Liver (tissue), 3 donors: ENCODE measurements around the gene ADA.

Source experiments
- GABPA ChIP-seq, 2 donors: IDR thresholded peaks in 1 of 2; conservative IDR thresholded peaks in 1 of 2; 2 replicates each; pipeline ENCODE4 v1.6.1; 2016; ENCODE audit warnings: antibody characterized with exemption in 2 of 2, mild to moderate bottlenecking in 1 of 2, moderate library complexity in 1 of 2
- HNF4A ChIP-seq, 2 donors: conservative IDR thresholded peaks; 2 replicates each; pipeline ENCODE4 v1.6.1; 2016; ENCODE audit warnings: antibody characterized with exemption in 2 of 2, mild to moderate bottlenecking in 2 of 2
- HNF4G ChIP-seq: IDR thresholded peaks from 2 replicates; pipeline ENCODE4 v1.6.1; 2016; ENCODE audit warnings: antibody characterized with exemption
- RAD21 ChIP-seq, 2 donors: IDR thresholded peaks; 2 replicates each; pipeline ENCODE4 v1.6.1; 2016; ENCODE audit warnings: antibody characterized with exemption in 2 of 2, mild to moderate bottlenecking in 2 of 2
- TAF1 ChIP-seq: conservative IDR thresholded peaks from 2 replicates; pipeline ENCODE4 v1.6.1; 2016; ENCODE audit warnings: antibody characterized with exemption, mild to moderate bottlenecking
- YY1 ChIP-seq: IDR thresholded peaks from 2 replicates; pipeline ENCODE4 v1.6.1; 2016; ENCODE audit warnings: antibody characterized with exemption, mild to moderate bottlenecking
- TF ChIP-seq, protein P1 (sequence below): fragments of 150-350 bp; IDR thresholded peaks from 2 replicates; pipeline ENCODE4 v1.5.1; 2017; ENCODE audit warnings: improper control_type of control experiment, low read depth, low read length; ENCODE audit not compliant: missing input control
- TF ChIP-seq, protein P2 (sequence below): IDR thresholded peaks from 2 replicates; pipeline ENCODE4 v1.6.1; 2016; ENCODE audit warnings: antibody characterized with exemption
- donor health status: healthy.
- donor health status: healthy.

DNA sequence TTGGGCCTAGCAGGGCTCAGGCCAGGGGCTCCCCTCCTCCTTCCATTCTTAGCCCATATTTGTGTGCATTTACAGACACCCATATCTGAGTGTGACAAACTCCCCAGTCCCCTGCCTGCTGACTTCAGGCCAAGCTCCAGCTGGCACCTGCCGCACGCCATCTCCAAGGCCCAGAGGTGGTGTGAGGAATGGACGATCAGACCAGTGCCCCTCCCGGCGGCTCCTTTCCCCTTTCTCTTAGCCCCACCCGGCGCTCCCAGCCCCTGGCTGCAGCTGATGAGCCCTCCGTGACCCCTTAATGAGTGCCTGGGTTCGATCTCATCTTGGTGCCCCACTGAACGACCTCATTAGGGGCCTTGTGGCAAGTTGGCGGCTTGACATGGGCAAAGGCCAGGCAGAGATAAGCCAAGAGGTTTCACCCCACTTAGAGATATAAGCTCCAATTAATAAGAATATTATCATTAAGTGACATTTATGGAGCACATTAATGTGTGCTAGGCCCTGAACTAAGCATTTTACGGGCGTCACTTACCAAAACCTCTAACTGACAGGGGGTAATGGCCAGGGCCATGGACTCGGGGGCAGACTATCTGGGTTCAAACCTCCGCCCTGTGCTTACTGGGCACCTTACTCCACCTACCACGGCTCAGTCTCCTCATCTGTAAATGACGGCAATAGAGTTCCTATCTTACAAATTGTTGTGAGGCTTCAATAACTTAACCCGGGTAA is 17.5 kb downstream of the ADA start:
- TF ChIP-seq, protein P1, sequence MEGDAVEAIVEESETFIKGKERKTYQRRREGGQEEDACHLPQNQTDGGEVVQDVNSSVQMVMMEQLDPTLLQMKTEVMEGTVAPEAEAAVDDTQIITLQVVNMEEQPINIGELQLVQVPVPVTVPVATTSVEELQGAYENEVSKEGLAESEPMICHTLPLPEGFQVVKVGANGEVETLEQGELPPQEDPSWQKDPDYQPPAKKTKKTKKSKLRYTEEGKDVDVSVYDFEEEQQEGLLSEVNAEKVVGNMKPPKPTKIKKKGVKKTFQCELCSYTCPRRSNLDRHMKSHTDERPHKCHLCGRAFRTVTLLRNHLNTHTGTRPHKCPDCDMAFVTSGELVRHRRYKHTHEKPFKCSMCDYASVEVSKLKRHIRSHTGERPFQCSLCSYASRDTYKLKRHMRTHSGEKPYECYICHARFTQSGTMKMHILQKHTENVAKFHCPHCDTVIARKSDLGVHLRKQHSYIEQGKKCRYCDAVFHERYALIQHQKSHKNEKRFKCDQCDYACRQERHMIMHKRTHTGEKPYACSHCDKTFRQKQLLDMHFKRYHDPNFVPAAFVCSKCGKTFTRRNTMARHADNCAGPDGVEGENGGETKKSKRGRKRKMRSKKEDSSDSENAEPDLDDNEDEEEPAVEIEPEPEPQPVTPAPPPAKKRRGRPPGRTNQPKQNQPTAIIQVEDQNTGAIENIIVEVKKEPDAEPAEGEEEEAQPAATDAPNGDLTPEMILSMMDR: no peak
- TF ChIP-seq, protein P2, sequence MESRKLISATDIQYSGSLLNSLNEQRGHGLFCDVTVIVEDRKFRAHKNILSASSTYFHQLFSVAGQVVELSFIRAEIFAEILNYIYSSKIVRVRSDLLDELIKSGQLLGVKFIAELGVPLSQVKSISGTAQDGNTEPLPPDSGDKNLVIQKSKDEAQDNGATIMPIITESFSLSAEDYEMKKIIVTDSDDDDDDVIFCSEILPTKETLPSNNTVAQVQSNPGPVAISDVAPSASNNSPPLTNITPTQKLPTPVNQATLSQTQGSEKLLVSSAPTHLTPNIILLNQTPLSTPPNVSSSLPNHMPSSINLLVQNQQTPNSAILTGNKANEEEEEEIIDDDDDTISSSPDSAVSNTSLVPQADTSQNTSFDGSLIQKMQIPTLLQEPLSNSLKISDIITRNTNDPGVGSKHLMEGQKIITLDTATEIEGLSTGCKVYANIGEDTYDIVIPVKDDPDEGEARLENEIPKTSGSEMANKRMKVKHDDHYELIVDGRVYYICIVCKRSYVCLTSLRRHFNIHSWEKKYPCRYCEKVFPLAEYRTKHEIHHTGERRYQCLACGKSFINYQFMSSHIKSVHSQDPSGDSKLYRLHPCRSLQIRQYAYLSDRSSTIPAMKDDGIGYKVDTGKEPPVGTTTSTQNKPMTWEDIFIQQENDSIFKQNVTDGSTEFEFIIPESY: no peak
- TF ChIP-seq HNF4G: no peak
- no peak for TF ChIP-seq RAD21 (IDR thresholded peaks at IDR 0.05)
- TF ChIP-seq TAF1: no peak
- no peak for TF ChIP-seq YY1
- no peak for TF ChIP-seq GABPA (IDR thresholded peaks at IDR 0.05 in 1 of 2, conservative IDR thresholded peaks at IDR 0.05 in 1 of 2)
- no peak for TF ChIP-seq HNF4A (conservative IDR thresholded peaks at IDR 0.05)
